Heart left ventricle (tissue), 16 donors: ENCODE data around the gene TSPOAP1. TPM values are rescaled to one million over a fixed set of nuclear protein-coding genes. Genes with fewer than 3 reads are reported as not detected.
A peak's percentile ranks its signal among the peaks of the same experiment; 100 is the strongest.

Experiments used
- ATAC-seq, 4 donors: fragments of 200-7000 bp; cut with Tn5 transposase; one replicate each; pipeline ENCODE4 v1.9.1; 2020 to 2022; ENCODE audit warnings: moderate library complexity in 4 of 4, mild to moderate bottlenecking in 3 of 4, moderate number of reproducible peaks in 1 of 4
- DNase-seq, 5 donors: peaks; one replicate each; pipeline ENCODE4 v3.0.0-alpha.2; 2020
- H3K27ac ChIP-seq, 12 donors: fragments of 200-600 bp; sonication (generic) in 4 of 12; one replicate each; pipeline versions ENCODE4 v1.5.0 to v1.8.0; 2016 to 2022; ENCODE audit warnings: mild to moderate bottlenecking in 2 of 12
- H3K27me3 ChIP-seq, 9 donors: fragments of 200-600 bp; sonication (generic) in 2 of 9; one replicate each; pipeline versions ENCODE4 v1.5.1 to v1.8.0; 2016 to 2022; ENCODE audit warnings: mild to moderate bottlenecking in 3 of 9
- H3K36me3 ChIP-seq, 9 donors: fragments of 200-600 bp; sonication (generic) in 2 of 9; one replicate each; pipeline versions ENCODE4 v1.5.0 to v1.8.0; 2018 to 2022; ENCODE audit warnings: mild to moderate bottlenecking in 2 of 9
- H3K4me1 ChIP-seq, 12 donors: fragments of 200-600 bp; sonication (generic) in 4 of 12; one replicate each; pipeline versions ENCODE4 v1.5.0 to v1.8.0; 2016 to 2022; ENCODE audit warnings: mild to moderate bottlenecking in 3 of 12
- H3K4me3 ChIP-seq, 12 donors: fragments of 200-600 bp; sonication (generic) in 4 of 12; one replicate each; pipeline versions ENCODE4 v1.5.0 to v1.8.0; 2017 to 2022; ENCODE audit warnings: mild to moderate bottlenecking in 9 of 12, moderate library complexity in 4 of 12
- H3K9me3 ChIP-seq, 12 donors: fragments of 200-600 bp; sonication (generic) in 4 of 12; one replicate each; pipeline versions ENCODE4 v1.5.0 to v1.8.0; 2016 to 2022; ENCODE audit warnings: mild to moderate bottlenecking in 1 of 12
- CTCF ChIP-seq, 12 donors: fragments of 200-600 bp; sonication (generic) in 4 of 12; IDR thresholded peaks; one replicate each; pipeline versions ENCODE4 v1.5.0 to v1.8.0; 2018 to 2022; ENCODE audit warnings: antibody characterized with exemption in 12 of 12, mild to moderate bottlenecking in 5 of 12
- POLR2A ChIP-seq, 2 donors: fragments of 450-650 bp; IDR thresholded peaks; one replicate each; pipeline ENCODE4 v1.6.1; 2017; ENCODE audit warnings: antibody characterized with exemption in 2 of 2, mild to moderate bottlenecking in 2 of 2, moderate library complexity in 2 of 2
- WGBS, 4 donors: extraction: QIAGEN DNeasy Blood & Tissue Kit in 2 of 4; methylation state at CpG; one replicate each; pipeline versions ENCODE4 v1.1.5 to v1.1.7; 2013 to 2018; 5-methylcytosine and 5-hydroxymethylcytosine counted together
- intact Hi-C, 10 donors: fragments of 100-400 bp; cut with DNase I; formaldehyde crosslinking; loops; one replicate each; pipeline versions ENCODE4 v1.11.1 to v1.14.2; 2022
- polyA plus RNA-seq, 2 donors: library from polyadenylated mRNA; stranded (reverse); fragments of 200-250 nt; gene quantifications; one replicate each; pipeline ENCODE4 v1.2.3, GENCODE V29; 2013
- total RNA-seq, 9 donors: library from RNA; depleted of rRNA in 2 of 9; stranded (reverse); fragments of >200 nt in 2 of 9; fragmentation: NEBNext Ultra II Directional in 3 of 9; extraction: Animal tissue kit (Norgen Biotek cat#: 25700) in 3 of 9; gene quantifications; one replicate each; pipeline versions ENCODE4 v1.1.0 to v1.2.4, GENCODE V29; 2016 to 2023
- donor health status: ischemic (EF 13 %, LVEDD 7.1; RV severe dilation, severe dysfunction).
- donor health status: healthy with polysubstance abuse.
- donor health status: DM: no; HTN: yes; CAD: no.
- donor health status: DM: no; HTN: no; CAD: no.
- donor health status: ischemic (EF 25% LVEDD 6.9; RV normal size, moderate dysfunction).
- donor health status: ischemic (EF 25% LVEDD 5.7; RV mildly dilated, moderate dysfunction).
- donor health status: healthy.
- donor health status: DM: yes; HTN: yes; CAD: no.
- donor health status: ischemic (EF 35%, LVEDD 5.7; RV mildly dilated, moderate dysfunction).
- donor health status: nonischemic (EF 11% LVEDD 7.7; RV severe dilation, severe dysfunction).
- donor health status: DM: yes; HTN: yes; CAD: no.
- donor health status: PGD.
- donor health status: ischemic (EF 29% LVEDD 5.4; RV normal size, mild dysfunction).
- donor health status: nonischemic (EF 23%, LVEDD 6.1; RV moderate dilation, normal function).

The TSPOAP1 gene
- total and polyA plus RNA-seq, 11 donors, result 1.6 to 23.1 (median 13.3) TPM

GRCh38 chr17:58320163-58320558 lies 8.4 kb downstream of the TSPOAP1 start:
- 91 to 95% (median 93%) methylated on average over 7 of the region's 7 CpGs for WGBS, 4 donors
- Histone ChIP-seq H3K27me3 (peaks cover 0 to 12% (median 0%) of the 10 kb centered on the region in 9 donors), H3K9me3 (no peaks in the 10 kb centered on the region), H3K36me3 (peaks cover 0 to 4% (median 0%) of the 10 kb centered on the region in 9 donors), H3K4me3 (no peak overlapping the region), H3K27ac (no peak overlapping the region), H3K4me1 (peaks cover 0 to 15% (median 0%) of the 10 kb centered on the region in 12 donors)
- intact Hi-C loops, result loop anchor here in 3 of 10 donors (10.0 kb wide), 1 partner anchor 95 kb away; the partner anchor contains the start of gene RNF43 (in 3 of the 3)
- no peak for TF ChIP-seq CTCF (IDR thresholded peaks at IDR 0.05)
- no peak for ATAC-seq
- DNase-seq, result peak in 1 of 5 donors; percentile 10

GRCh38 chr17:58319173-58320162 lies 9.1 kb downstream of the TSPOAP1 start:
- DNase-seq, result peak in 2 of 5 donors; percentile 7 to 54
- H3K27ac ChIP-seq, result no peak overlapping the region
- 72 to 79% (median 76%) methylated on average over 25 of the region's 25 CpGs for WGBS, 4 donors
- peaks cover 0 to 5% (median 0%) of the 10 kb centered on the region in 9 donors for H3K27me3 ChIP-seq
- intact Hi-C loops, result loop anchor here in 7 of 10 donors (5.0 to 10.0 kb wide), 5 partner anchors 55 to 128 kb away; partner anchors contain the start of gene RNF43 (in 6 of the 7)
- H3K36me3 ChIP-seq, result peaks cover 0 to 4% (median 0%) of the 10 kb centered on the region in 9 donors
- H3K4me1 ChIP-seq, result peaks cover 0 to 9% (median 0%) of the 10 kb centered on the region in 12 donors
- ATAC-seq, result no peak
- H3K4me3 ChIP-seq, result no peak overlapping the region
- H3K9me3 ChIP-seq, result no peaks in the 10 kb centered on the region
- TF ChIP-seq POLR2A (IDR thresholded peaks at IDR 0.05) (no peak), CTCF (IDR thresholded peaks at IDR 0.05) (no peak)

- H3K9me3 ChIP-seq, result no peaks in the 10 kb centered on the region
- no peak for ATAC-seq
- H3K4me3 ChIP-seq, result no peak overlapping the region
- intact Hi-C loops, result loop anchor here in 4 of 10 donors (5.0 to 10.0 kb wide), 5 partner anchors 56 to 129 kb away; partner anchors contain the start of gene RNF43 (in 3 of the 4)
- DNase-seq, result peak in 1 of 5 donors; percentile 15
- H3K36me3 ChIP-seq, result peaks cover 0 to 4% (median 0%) of the 10 kb centered on the region in 9 donors
- 78 to 83% (median 82%) methylated on average over 7 of the region's 7 CpGs for WGBS, 4 donors
- H3K27me3 ChIP-seq, result no peaks in the 10 kb centered on the region
- H3K27ac ChIP-seq, result no peak overlapping the region
- no peak for TF ChIP-seq POLR2A (IDR thresholded peaks at IDR 0.05)
- TF ChIP-seq CTCF (IDR thresholded peaks at IDR 0.05), result no peak
- H3K4me1 ChIP-seq, result peaks cover 0 to 3% (median 0%) of the 10 kb centered on the region in 12 donors
Measured at GRCh38 chr17:58318627-58319172, 9.9 kb downstream of the TSPOAP1 start.
